B cell (primary cell): ENCODE data around the gene ZNF384. TPM values are rescaled to one million over a fixed set of nuclear protein-coding genes. Genes with fewer than 3 reads are reported as not detected.

Experiments used
- ATAC-seq: fragments of 200-7000 bp; cut with Tn5 transposase; one replicate; pipeline ENCODE4 v1.10.0; 2021; ENCODE audit warnings: low read depth, mild to moderate bottlenecking, moderate number of reproducible peaks, moderate library complexity
- CTCF ChIA-PET: fragments of 350-600 bp; sonication (Branson Sonifier 250); formaldehyde crosslinking; loops from one replicate; lab custom pipeline; 2021; ENCODE audit warnings: antibody characterized with exemption, inconsistent platforms; lab: Charles Lee
- POLR2A ChIA-PET: fragments of 350-600 bp; sonication (Branson Sonifier 250); formaldehyde crosslinking; loops from one replicate; lab custom pipeline; 2021; ENCODE audit warnings: antibody characterized with exemption; lab: Charles Lee
- DNase-seq: peaks from one replicate; pipeline ENCODE4 v3.0.0; 2013
- H2AFZ ChIP-seq: 2 replicates; pipeline ENCODE4 v1.6.1; 2012; ENCODE audit warnings: mild to moderate bottlenecking, low read depth, low read length; ENCODE audit not compliant: insufficient read depth, poor library complexity, severe bottlenecking
- H3K27ac ChIP-seq, 2 donors: 1 replicate in 1 of 2; 2 replicates in 1 of 2; pipeline ENCODE4 v1.5.1; 2012 to 2013; ENCODE audit warnings: low read length in 2 of 2, mild to moderate bottlenecking in 2 of 2, moderate library complexity in 1 of 2
- H3K27me3 ChIP-seq, 4 experiments: fragments of 200-600 bp in 1 of 4; sonication (generic) in 1 of 4; replicated peaks in 1 of 4; 1 replicate in 2 of 4; 2 replicates in 2 of 4; pipeline versions ENCODE4 v1.6.1 to v1.7.0; 2013 to 2016; ENCODE audit warnings: low read length in 3 of 4, mild to moderate bottlenecking in 2 of 4, mixed read lengths in 1 of 4, moderate library complexity in 1 of 4; ENCODE audit not compliant: insufficient read depth in 4 of 4, control insufficient read depth in 3 of 4; ENCODE audit errors: control extremely low read depth in 1 of 4
- H3K36me3 ChIP-seq, 2 experiments: replicated peaks in 1 of 2; 1 replicate in 1 of 2; 2 replicates in 1 of 2; pipeline versions ENCODE4 v1.6.1 to v1.7.1; 2013; ENCODE audit warnings: low read length in 1 of 2; ENCODE audit not compliant: insufficient read depth in 2 of 2, control insufficient read depth in 1 of 2; ENCODE audit errors: control extremely low read depth in 1 of 2, extremely low read depth in 1 of 2
- H3K4me1 ChIP-seq, 2 donors: fragments of 200-600 bp in 1 of 2; sonication (generic) in 1 of 2; 1 replicate in 1 of 2; 2 replicates in 1 of 2; pipeline versions ENCODE4 v1.5.1 to v1.6.1; 2013 to 2017; ENCODE audit warnings: low read length in 2 of 2; ENCODE audit not compliant: control insufficient read depth in 2 of 2, insufficient read depth in 2 of 2
- H3K4me2 ChIP-seq: replicated peaks from 2 replicates; pipeline ENCODE3; 2012; ENCODE audit warnings: mild to moderate bottlenecking, low read depth, low read length; ENCODE audit not compliant: poor library complexity, severe bottlenecking
- H3K4me3 ChIP-seq, 5 experiments: fragments of 200-600 bp in 1 of 5; sonication (generic) in 1 of 5; 1 replicate in 3 of 5; 2 replicates in 2 of 5; pipeline versions ENCODE4 v1.5.1 to v1.7.0; 2011 to 2016; ENCODE audit warnings: low read length in 4 of 5, mild to moderate bottlenecking in 4 of 5, low read depth in 2 of 5, control low read depth in 1 of 5, moderate library complexity in 1 of 5; ENCODE audit not compliant: insufficient read depth in 1 of 5; ENCODE audit errors: control extremely low read depth in 1 of 5, extremely low read depth in 1 of 5
- H3K79me2 ChIP-seq: fragments of 200-600 bp; sonication (generic); one replicate; pipeline ENCODE4 v1.6.0; 2016; ENCODE audit warnings: low read length; ENCODE audit not compliant: control insufficient read depth, insufficient read depth
- H3K9ac ChIP-seq: fragments of 200-600 bp; sonication (generic); 2 replicates; pipeline ENCODE4 v1.6.1; 2017; ENCODE audit warnings: mild to moderate bottlenecking, low read length, moderate library complexity
- H3K9me3 ChIP-seq, 3 donors: one replicate each; pipeline versions ENCODE4 v1.6.1 to v1.7.1; 2013; ENCODE audit warnings: low read length in 2 of 3; ENCODE audit not compliant: control insufficient read depth in 2 of 3, insufficient read depth in 1 of 3; ENCODE audit errors: control extremely low read depth in 1 of 3
- H4K20me1 ChIP-seq: 2 replicates; pipeline ENCODE4 v1.6.0; 2012; ENCODE audit warnings: mild to moderate bottlenecking, low read length; ENCODE audit not compliant: insufficient read depth, control insufficient read depth, poor library complexity, severe bottlenecking
- H3K27ac Mint-ChIP-seq: one replicate; pipeline ENCODE4 v1.8.0; 2021; ENCODE audit warnings: mixed read lengths
- H3K27me3 Mint-ChIP-seq: one replicate; pipeline ENCODE4 v1.8.0; 2021; ENCODE audit warnings: mixed read lengths
- H3K4me1 Mint-ChIP-seq: one replicate; pipeline ENCODE4 v1.8.0; 2021; ENCODE audit warnings: mixed read lengths
- H3K4me3 Mint-ChIP-seq: one replicate; pipeline ENCODE4 v1.8.0; 2021; ENCODE audit warnings: mixed read lengths
- H3K9me3 Mint-ChIP-seq: one replicate; pipeline ENCODE4 v1.8.0; 2022; ENCODE audit warnings: mixed read lengths; ENCODE audit not compliant: insufficient read depth
- CTCF ChIP-seq: fragments of 200-600 bp; IDR thresholded peaks from one replicate; pipeline ENCODE4 v1.8.0; 2022; ENCODE audit warnings: antibody characterized with exemption, mild to moderate bottlenecking
- EZH2 ChIP-seq: IDR thresholded peaks from 2 replicates; pipeline ENCODE4 v1.6.1; 2012; ENCODE audit warnings: borderline replicate concordance, low read depth, mild to moderate bottlenecking, moderate library complexity, low read length; ENCODE audit not compliant: insufficient read depth, poor library complexity, severe bottlenecking
- WGBS: methylation state at CpG from one replicate; pipeline ENCODE4 v1.1.5; 2013; ENCODE audit warnings: missing lambda C conversion rate; ENCODE audit not compliant: insufficient coverage; 5-methylcytosine and 5-hydroxymethylcytosine counted together
- intact Hi-C: fragments of 100-400 bp; cut with micrococcal nuclease; formaldehyde crosslinking; loops from one replicate; pipeline ENCODE4 v1.10.0; 2022
- polyA plus RNA-seq: library from polyadenylated mRNA; depleted of rRNA; stranded (reverse); fragments of >200 nt; gene quantifications from 2 replicates; pipeline ENCODE4 v1.2.3, GENCODE V29; 2012
- total RNA-seq, 2 donors: library from RNA; stranded (reverse); fragments of 120-200 nt in 1 of 2; gene quantifications; 1 replicate in 1 of 2; 2 replicates in 1 of 2; pipeline versions ENCODE4 v1.2.3 to v1.2.4, GENCODE V29; 2013 to 2022

ZNF384 gene
- total and polyA plus RNA-seq, 2 donors (not counting 1 experiment from before 2014, with no cell fraction given): 83.4 to 108 TPM

DNA sequence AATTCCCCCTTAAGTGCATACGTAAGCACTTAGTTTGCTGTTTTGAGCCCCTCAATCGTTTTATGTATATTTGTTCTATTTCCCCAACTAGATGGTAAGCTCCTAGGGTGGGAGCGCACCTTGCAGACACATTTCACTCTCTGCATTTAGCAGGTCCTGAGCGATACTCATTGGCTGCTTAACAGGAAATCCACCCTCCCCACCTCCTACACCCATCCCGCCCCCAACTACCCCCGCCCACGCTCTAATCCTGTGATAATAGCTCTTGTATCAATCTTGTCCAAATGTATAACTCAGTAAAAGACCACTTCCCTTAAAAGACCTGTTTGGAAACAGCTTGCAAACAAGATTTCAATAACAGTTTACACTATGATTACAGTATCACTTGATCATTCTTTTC is 61.6 kb downstream of the ZNF384 start:
- H3K27ac Mint-ChIP-seq: peak overlapping the region; percentile 55
- Histone ChIP-seq H3K4me3 (peak overlapping the region in 2 of 5 experiments; percentile 8 to 36), H3K4me1 (peaks cover 40 to 57% of the 10 kb centered on the region in 2 donors), H3K9me3 (no peaks in the 10 kb centered on the region), H2AFZ (no peak overlapping the region), H4K20me1 (no peaks in the 10 kb centered on the region), H3K9ac (no peak overlapping the region), H3K27me3 (no peaks in the 10 kb centered on the region), H3K79me2 (peaks cover 85% of the 10 kb centered on the region), H3K4me2 (peak overlapping the region; percentile 58), H3K36me3 (peaks cover 1 to 47% of the 10 kb centered on the region in 2 experiments), H3K27ac (peak overlapping the region; percentile 7 to 16)
- TF ChIP-seq EZH2 (no peak), CTCF (no peak)
- ChIA-PET POLR2A (interaction anchor here (0.5 to 3.0 kb wide), 8 partner anchors 8 to 225 kb away, joined by 5 to 11 read pairs (median 6); partner anchors contain the start of genes ACRBP and LPAR5), CTCF (interaction anchor here (0.6 to 1.5 kb wide), 7 partner anchors 16 to 477 kb away, joined by 3 to 5 read pairs (median 3); no protein-coding TSS in a partner anchor)
- peak overlapping the region; percentile 76 for H3K4me3 Mint-ChIP-seq
- peaks cover 56% of the 10 kb centered on the region for H3K4me1 Mint-ChIP-seq
- DNase-seq: peak; percentile 53
- H3K27me3 Mint-ChIP-seq: no peaks in the 10 kb centered on the region
- peak; percentile 32 for ATAC-seq
- H3K9me3 Mint-ChIP-seq: no peaks in the 10 kb centered on the region
- intact Hi-C loops: loop anchor here (1.0 kb wide), 1 partner anchor 8 kb away; the partner anchor contains the start of gene LPAR5
- 100% methylated on average over 1 of the region's 7 CpGs for whole genome bisulfite sequencing

- 69% methylated on average over 3 of the region's 8 CpGs for WGBS
- Histone ChIP-seq H3K36me3 (peaks cover 1 to 47% of the 10 kb centered on the region in 2 experiments), H4K20me1 (no peaks in the 10 kb centered on the region), H3K9me3 (no peaks in the 10 kb centered on the region), H3K27me3 (no peaks in the 10 kb centered on the region), H3K4me1 (peaks cover 32 to 49% of the 10 kb centered on the region in 2 donors), H2AFZ (no peak overlapping the region), H3K79me2 (peaks cover 76% of the 10 kb centered on the region), H3K27ac (peak overlapping the region; percentile 7 to 26), H3K4me3 (no peak overlapping the region), H3K4me2 (peak overlapping the region; percentile 58), H3K9ac (no peak overlapping the region)
- H3K27me3 Mint-ChIP-seq: no peaks in the 10 kb centered on the region
- H3K9me3 Mint-ChIP-seq: no peaks in the 10 kb centered on the region
- DNase-seq (no peak), ATAC-seq (peak; percentile 59)
- intact Hi-C loops: loop anchor here (1.0 kb wide), 1 partner anchor 9 kb away; the partner anchor contains the start of gene LPAR5
- ChIA-PET CTCF (interaction anchor here (1.3 kb wide), 1 partner anchor 23 kb away, joined by 5 read pairs; no protein-coding TSS in a partner anchor), POLR2A (interaction anchor here (0.9 to 3.0 kb wide), 3 partner anchors 9 to 97 kb away, joined by 3 to 11 read pairs (median 3); partner anchors contain the start of genes COPS7A and LPAR5)
- H3K27ac Mint-ChIP-seq: peak overlapping the region; percentile 80
- TF ChIP-seq EZH2 (no peak), CTCF (no peak)
- peak overlapping the region; percentile 46 for H3K4me3 Mint-ChIP-seq
- H3K4me1 Mint-ChIP-seq: peaks cover 48% of the 10 kb centered on the region
Measured at GRCh38 chr12:6626654-6627283, 62.4 kb downstream of the ZNF384 start.
